ENCODE data around the gene VAV2. TPM values are rescaled to one million over a fixed set of nuclear protein-coding genes. Genes with fewer than 3 reads are reported as not detected.

Gene VAV2
- total and polyA plus RNA-seq, 2 of the 4 experiments (the other 2 are of a cell fraction) = 10.8 to 13.4 TPM

GRCh38 chr9:133955821-133956411 lies 36.2 kb downstream of the VAV2 start:
- Histone ChIP-seq H4K91ac (ENCODE audit: insufficient read depth, low read depth, low read length) (peak overlapping the region; percentile 84), H2AK9ac (replicated peaks; ENCODE audit: low read depth, low read length, poor library complexity) (peak overlapping the region; percentile 98), H3K4me1 (ENCODE audit: control insufficient read depth, insufficient read depth, low read length) (peaks cover 29% of the 10 kb centered on the region), H3K4ac (ENCODE audit: low read depth, low read length) (peak overlapping the region; percentile 86), H3K9me3 (ENCODE audit: control insufficient read depth, insufficient read depth, low read length) (no peaks in the 10 kb centered on the region), H3K9me1 (ENCODE audit: insufficient read depth, low read length) (peaks cover 7% of the 10 kb centered on the region), H3K18ac (ENCODE audit: low read depth, low read length) (peak overlapping the region; percentile 42), H3K14ac (replicated peaks; ENCODE audit: low read depth, low read length) (peak overlapping the region; percentile 50; the same call in 1 of the 2 replicates), H4K20me1 (ENCODE audit: insufficient read depth, low read length) (peaks cover 63% of the 10 kb centered on the region), H2BK15ac (ENCODE audit: low read depth, low read length) (0 out of 3 replicates have a peak overlapping the region, but pooled peaks have one; percentile 14), H2AFZ (replicated peaks; ENCODE audit: low read length, poor library complexity) (peak overlapping the region; percentile 74), H4K8ac (ENCODE audit: low read depth in 2 of 2, low read length in 2 of 2) (peak overlapping the region; percentile 11 to 80; a peak in 2 of 4 replicates), H4K5ac (ENCODE audit: low read depth, low read length) (peak overlapping the region; percentile 76), H2BK20ac (ENCODE audit: low read depth, low read length) (no peak overlapping the region), H3K9ac (ENCODE audit: low read depth, low read length) (peak overlapping the region; percentile 40; the same call in 1 of the 2 replicates), H3K27me3 (ENCODE audit: control insufficient read depth, insufficient read depth, low read length) (no peaks in the 10 kb centered on the region), H3K56ac (ENCODE audit: extremely low read depth, insufficient read depth, low read length) (peak overlapping the region; percentile 31; the same call in 1 of the 2 replicates), H2BK5ac (ENCODE audit: low read depth, low read length, poor library complexity, severe bottlenecking) (peak overlapping the region; percentile 6), H2AK5ac (ENCODE audit: low read depth, low read length) (peak overlapping the region; percentile 81), H3K79me1 (ENCODE audit: low read depth in 1 of 2, low read length in 2 of 2) (peaks cover 15 to 78% of the 10 kb centered on the region in 2 experiments), H2BK120ac (ENCODE audit: low read depth, low read length) (peak overlapping the region; percentile 80), H3K4me3 (ENCODE audit: insufficient read depth, low read depth, low read length) (no peak overlapping the region), H3K23ac (ENCODE audit: low read depth, low read length) (peak overlapping the region; percentile 98), H3K4me2 (ENCODE audit: low read depth, low read length) (peak overlapping the region; percentile 75), H3K27ac (ENCODE audit: insufficient read depth, low read length) (peak overlapping the region; percentile 50; the same call in 1 of the 2 replicates), H3K36me3 (ENCODE audit: control insufficient read depth, insufficient read depth, low read length) (no peaks in the 10 kb centered on the region)
- 16% methylated on average over 6 of the region's 15 CpGs; no CpG with 5 or more reads in 1 of the 2 experiments for WGBS, 2 experiments (ENCODE audit: extremely low coverage in 2 of 2, insufficient read length in 1 of 2)
- CTCF ChIA-PET = no interaction called here
- DNase-seq (peak; percentile 47), ATAC-seq (ENCODE audit: low read depth) (peak; percentile 72)
- POLR2A ChIA-PET (ENCODE audit: unreplicated experiment) = interaction anchor here (0.8 kb wide), 1 partner anchor 12 kb away, joined by 3 read pairs; no protein-coding TSS in a partner anchor
- in situ Hi-C loops (cut with MboI; ENCODE audit: low sequenced_read_pairs) (no loop called here), dilution Hi-C loops (cut with HindIII; ENCODE audit: low sequenced_read_pairs, unreplicated experiment) (no loop called here), intact Hi-C loops (cut with micrococcal nuclease) (no loop called here)
- TF ChIP-seq, protein P1, sequence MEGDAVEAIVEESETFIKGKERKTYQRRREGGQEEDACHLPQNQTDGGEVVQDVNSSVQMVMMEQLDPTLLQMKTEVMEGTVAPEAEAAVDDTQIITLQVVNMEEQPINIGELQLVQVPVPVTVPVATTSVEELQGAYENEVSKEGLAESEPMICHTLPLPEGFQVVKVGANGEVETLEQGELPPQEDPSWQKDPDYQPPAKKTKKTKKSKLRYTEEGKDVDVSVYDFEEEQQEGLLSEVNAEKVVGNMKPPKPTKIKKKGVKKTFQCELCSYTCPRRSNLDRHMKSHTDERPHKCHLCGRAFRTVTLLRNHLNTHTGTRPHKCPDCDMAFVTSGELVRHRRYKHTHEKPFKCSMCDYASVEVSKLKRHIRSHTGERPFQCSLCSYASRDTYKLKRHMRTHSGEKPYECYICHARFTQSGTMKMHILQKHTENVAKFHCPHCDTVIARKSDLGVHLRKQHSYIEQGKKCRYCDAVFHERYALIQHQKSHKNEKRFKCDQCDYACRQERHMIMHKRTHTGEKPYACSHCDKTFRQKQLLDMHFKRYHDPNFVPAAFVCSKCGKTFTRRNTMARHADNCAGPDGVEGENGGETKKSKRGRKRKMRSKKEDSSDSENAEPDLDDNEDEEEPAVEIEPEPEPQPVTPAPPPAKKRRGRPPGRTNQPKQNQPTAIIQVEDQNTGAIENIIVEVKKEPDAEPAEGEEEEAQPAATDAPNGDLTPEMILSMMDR (conservative IDR thresholded peaks at IDR 0.05; ENCODE audit: low read depth, low read length) = 0 out of 2 replicates have a peak, but pooled peaks have one; percentile 14
- TF ChIP-seq RFX5 (IDR thresholded peaks at IDR 0.05; ENCODE audit: low read depth, low read length) = no peak
- no TSS peak for BruUV-seq (replicated peaks)
